ENCODE results near the gene SEPHS2. TPM values are rescaled to one million over a fixed set of nuclear protein-coding genes. Genes with fewer than 3 reads are reported as not detected.

The SEPHS2 gene
- total RNA-seq, 2 donors from 2014 or later: 48.9 to 79.1 TPM

DNA sequence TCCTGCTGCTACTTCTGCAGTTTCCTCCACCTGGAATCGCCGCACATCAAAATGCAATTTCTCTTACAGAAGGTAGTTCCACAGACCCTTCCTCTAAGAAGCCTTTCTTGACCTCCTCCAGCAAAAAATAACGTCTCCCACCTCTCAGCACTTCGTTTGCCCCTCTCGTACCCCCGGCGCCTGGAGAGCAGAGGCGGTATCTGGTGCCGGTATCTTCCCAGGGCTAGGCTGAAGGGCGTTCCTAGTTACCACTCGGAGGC is 16.3 kb downstream of the SEPHS2 start:
- H3K4me3 Mint-ChIP-seq: no peak overlapping the region
- peaks cover 22% of the 10 kb centered on the region for H3K36me3 Mint-ChIP-seq (ENCODE audit: low read depth)
- no peaks in the 10 kb centered on the region for H3K9me3 Mint-ChIP-seq
- H3K27me3 Mint-ChIP-seq: no peaks in the 10 kb centered on the region
- no peak for ATAC-seq (replicated peaks)
- no peak overlapping the region for H3K27ac Mint-ChIP-seq
- H3K4me1 Mint-ChIP-seq: peaks cover 17% of the 10 kb centered on the region

DNA sequence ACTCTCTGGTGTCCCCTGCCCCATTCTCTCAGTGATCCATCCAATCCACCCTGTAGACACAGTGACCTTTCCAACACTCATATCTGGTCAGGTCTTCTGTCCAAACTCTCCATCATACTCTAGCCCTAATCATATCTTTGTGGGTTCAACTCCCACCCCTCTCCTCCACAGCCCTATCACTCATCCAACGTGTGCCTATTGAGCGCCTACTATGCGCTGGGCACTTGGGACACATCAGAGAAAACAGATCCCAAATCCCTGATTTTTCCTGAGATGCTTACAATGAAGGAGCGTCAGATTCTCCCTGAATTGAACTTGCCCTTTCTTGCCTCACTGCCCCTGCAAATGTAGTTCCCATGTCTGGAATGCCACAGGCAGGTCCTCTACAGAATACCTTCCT is 17.6 kb downstream of the SEPHS2 start:
- no peak for ATAC-seq (replicated peaks)
- no peaks in the 10 kb centered on the region for H3K9me3 Mint-ChIP-seq
- H3K4me3 Mint-ChIP-seq: no peak overlapping the region
- H3K27ac Mint-ChIP-seq: peak overlapping the region; percentile 8
- H3K36me3 Mint-ChIP-seq (ENCODE audit: low read depth): peaks cover 35% of the 10 kb centered on the region
- peaks cover 11% of the 10 kb centered on the region for H3K4me1 Mint-ChIP-seq
- H3K27me3 Mint-ChIP-seq: no peaks in the 10 kb centered on the region

GRCh38 chr16:30421010-30421409 is 24.7 kb downstream of the SEPHS2 start:
- H3K36me3 Mint-ChIP-seq (ENCODE audit: low read depth): peaks cover 83% of the 10 kb centered on the region
- H3K9me3 Mint-ChIP-seq: no peaks in the 10 kb centered on the region
- peaks cover 22% of the 10 kb centered on the region for H3K4me1 Mint-ChIP-seq
- ATAC-seq (replicated peaks): no peak
- H3K27me3 Mint-ChIP-seq: no peaks in the 10 kb centered on the region
- H3K4me3 Mint-ChIP-seq: no peak overlapping the region
- peak overlapping the region; percentile 4 for H3K27ac Mint-ChIP-seq

- no peaks in the 10 kb centered on the region for H3K27me3 Mint-ChIP-seq
- H3K4me1 Mint-ChIP-seq: peaks cover 20% of the 10 kb centered on the region
- no peaks in the 10 kb centered on the region for H3K9me3 Mint-ChIP-seq
- H3K4me3 Mint-ChIP-seq: peak overlapping the region; percentile 52
- H3K36me3 Mint-ChIP-seq (ENCODE audit: low read depth): peaks cover 77% of the 10 kb centered on the region
- H3K27ac Mint-ChIP-seq: peak overlapping the region; percentile 36
- ATAC-seq (replicated peaks): no peak
These were observed 27.1 kb downstream of the SEPHS2 start for GRCh38 chr16:30418350-30419181.

DNA sequence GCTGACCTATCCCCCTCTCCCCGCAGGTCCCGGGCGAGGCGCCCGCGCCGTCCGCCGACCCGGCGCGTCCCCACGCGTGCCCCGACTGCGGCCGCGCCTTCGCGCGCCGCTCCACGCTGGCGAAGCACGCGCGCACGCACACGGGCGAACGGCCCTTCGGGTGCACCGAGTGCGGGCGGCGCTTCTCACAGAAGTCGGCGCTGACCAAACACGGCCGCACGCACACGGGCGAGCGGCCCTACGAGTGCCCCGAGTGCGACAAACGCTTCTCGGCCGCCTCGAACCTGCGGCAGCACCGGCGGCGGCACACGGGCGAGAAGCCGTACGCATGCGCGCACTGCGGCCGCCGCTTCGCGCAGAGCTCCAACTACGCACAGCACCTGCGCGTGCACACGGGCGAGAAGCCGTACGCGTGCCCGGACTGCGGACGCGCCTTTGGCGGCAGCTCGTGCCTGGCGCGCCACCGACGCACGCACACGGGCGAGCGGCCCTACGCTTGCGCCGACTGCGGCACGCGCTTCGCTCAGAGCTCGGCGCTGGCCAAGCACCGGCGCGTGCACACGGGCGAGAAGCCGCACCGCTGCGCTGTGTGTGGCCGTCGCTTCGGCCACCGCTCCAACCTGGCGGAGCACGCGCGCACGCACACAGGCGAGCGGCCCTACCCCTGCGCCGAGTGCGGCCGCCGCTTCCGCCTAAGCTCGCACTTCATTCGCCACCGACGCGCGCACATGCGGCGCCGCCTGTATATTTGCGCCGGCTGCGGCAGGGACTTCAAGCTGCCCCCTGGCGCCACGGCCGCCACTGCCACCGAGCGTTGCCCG is 27.9 kb downstream of the SEPHS2 start:
- peak; percentile 93 for ATAC-seq (replicated peaks)
- peaks cover 75% of the 10 kb centered on the region for H3K36me3 Mint-ChIP-seq (ENCODE audit: low read depth)

GRCh38 chr16:30416624-30417528 is 28.8 kb downstream of the SEPHS2 start:
- ATAC-seq (replicated peaks): no peak
- no peaks in the 10 kb centered on the region for H3K27me3 Mint-ChIP-seq
- no peaks in the 10 kb centered on the region for H3K9me3 Mint-ChIP-seq
- peak overlapping the region; percentile 63 for H3K4me3 Mint-ChIP-seq
- H3K36me3 Mint-ChIP-seq (ENCODE audit: low read depth): peaks cover 75% of the 10 kb centered on the region
- peaks cover 24% of the 10 kb centered on the region for H3K4me1 Mint-ChIP-seq
- H3K27ac Mint-ChIP-seq: no peak overlapping the region

More for the DNA sequence above, 27.9 kb downstream of the SEPHS2 start:
- H3K9me3 Mint-ChIP-seq: no peaks in the 10 kb centered on the region
- H3K27ac Mint-ChIP-seq: no peak overlapping the region
- H3K27me3 Mint-ChIP-seq: no peaks in the 10 kb centered on the region
- H3K4me3 Mint-ChIP-seq: peak overlapping the region; percentile 63
- H3K4me1 Mint-ChIP-seq: peaks cover 20% of the 10 kb centered on the region

- peaks cover 26% of the 10 kb centered on the region for H3K4me1 Mint-ChIP-seq
- no peak overlapping the region for H3K27ac Mint-ChIP-seq
- peak overlapping the region; percentile 63 for H3K4me3 Mint-ChIP-seq
- H3K27me3 Mint-ChIP-seq: no peaks in the 10 kb centered on the region
- peaks cover 75% of the 10 kb centered on the region for H3K36me3 Mint-ChIP-seq (ENCODE audit: low read depth)
- ATAC-seq (replicated peaks): no peak
- no peaks in the 10 kb centered on the region for H3K9me3 Mint-ChIP-seq
These were observed 29.5 kb downstream of the SEPHS2 start for GRCh38 chr16:30416047-30416603.

GRCh38 chr16:30414159-30414558 is 31.5 kb downstream of the SEPHS2 start:
- H3K27ac Mint-ChIP-seq: no peak overlapping the region
- H3K4me3 Mint-ChIP-seq: no peak overlapping the region
- peaks cover 71% of the 10 kb centered on the region for H3K36me3 Mint-ChIP-seq (ENCODE audit: low read depth)
- H3K4me1 Mint-ChIP-seq: peaks cover 25% of the 10 kb centered on the region
- H3K27me3 Mint-ChIP-seq: no peaks in the 10 kb centered on the region
- no peak for ATAC-seq (replicated peaks)
- H3K9me3 Mint-ChIP-seq: no peaks in the 10 kb centered on the region

- H3K27me3 Mint-ChIP-seq: no peaks in the 10 kb centered on the region
- H3K4me1 Mint-ChIP-seq: peaks cover 28% of the 10 kb centered on the region
- H3K9me3 Mint-ChIP-seq: no peaks in the 10 kb centered on the region
- H3K4me3 Mint-ChIP-seq: no peak overlapping the region
- peaks cover 62% of the 10 kb centered on the region for H3K36me3 Mint-ChIP-seq (ENCODE audit: low read depth)
- no peak overlapping the region for H3K27ac Mint-ChIP-seq
- ATAC-seq (replicated peaks): no peak
These were observed 32.4 kb downstream of the SEPHS2 start for GRCh38 chr16:30413112-30413806.

DNA sequence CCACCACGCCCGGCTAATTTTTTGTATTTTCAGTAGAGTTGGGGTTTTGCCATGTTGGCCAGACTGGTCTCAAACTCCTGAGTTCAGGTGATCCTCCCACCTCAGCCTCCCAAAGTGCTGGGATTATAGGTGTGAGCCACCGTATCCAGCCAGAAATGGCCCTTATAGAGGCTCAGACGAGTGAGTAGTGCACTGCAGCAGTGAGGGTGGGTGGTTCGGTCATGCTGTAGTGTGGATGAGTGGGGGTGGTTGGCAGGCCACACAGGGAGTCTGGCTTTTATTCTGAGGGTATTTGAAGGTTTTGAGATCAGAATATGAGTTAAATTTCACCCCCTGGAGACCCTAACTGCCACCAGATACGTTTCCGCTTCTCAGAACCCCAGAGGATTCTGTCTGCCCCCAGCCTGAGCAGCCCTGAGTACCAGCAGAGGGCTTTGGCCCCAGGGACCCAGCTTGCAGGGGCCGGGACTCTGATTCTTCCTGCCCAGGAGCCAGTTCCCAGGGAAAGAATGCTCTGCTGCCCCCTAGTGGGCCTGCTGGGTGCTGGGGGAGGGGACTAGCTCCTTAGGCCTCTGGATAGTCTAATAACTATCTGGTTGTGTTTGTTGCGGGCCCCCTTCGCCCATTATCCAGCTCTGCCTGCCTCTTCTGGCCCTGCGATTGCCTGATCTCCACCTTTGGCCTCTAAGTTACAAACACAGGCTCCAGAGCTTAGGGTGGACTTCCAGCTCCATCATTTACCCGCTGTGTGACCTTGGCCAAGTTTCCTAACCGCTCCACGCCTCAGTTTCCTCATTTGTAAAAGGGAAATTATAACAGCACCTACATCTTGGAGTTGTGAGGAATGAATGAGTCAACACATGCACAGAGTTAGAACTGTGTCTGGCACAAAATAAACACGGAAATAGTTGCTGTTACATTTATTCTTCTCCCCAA is 36.3 kb downstream of the SEPHS2 start:
- Mint-ChIP-seq H3K9me3 (no peaks in the 10 kb centered on the region), H3K27me3 (no peaks in the 10 kb centered on the region), H3K36me3 (ENCODE audit: low read depth) (peaks cover 41% of the 10 kb centered on the region), H3K4me1 (peaks cover 16% of the 10 kb centered on the region), H3K27ac (no peak overlapping the region), H3K4me3 (peak overlapping the region; percentile 90)
- peak; percentile 59 for ATAC-seq (replicated peaks)

DNA sequence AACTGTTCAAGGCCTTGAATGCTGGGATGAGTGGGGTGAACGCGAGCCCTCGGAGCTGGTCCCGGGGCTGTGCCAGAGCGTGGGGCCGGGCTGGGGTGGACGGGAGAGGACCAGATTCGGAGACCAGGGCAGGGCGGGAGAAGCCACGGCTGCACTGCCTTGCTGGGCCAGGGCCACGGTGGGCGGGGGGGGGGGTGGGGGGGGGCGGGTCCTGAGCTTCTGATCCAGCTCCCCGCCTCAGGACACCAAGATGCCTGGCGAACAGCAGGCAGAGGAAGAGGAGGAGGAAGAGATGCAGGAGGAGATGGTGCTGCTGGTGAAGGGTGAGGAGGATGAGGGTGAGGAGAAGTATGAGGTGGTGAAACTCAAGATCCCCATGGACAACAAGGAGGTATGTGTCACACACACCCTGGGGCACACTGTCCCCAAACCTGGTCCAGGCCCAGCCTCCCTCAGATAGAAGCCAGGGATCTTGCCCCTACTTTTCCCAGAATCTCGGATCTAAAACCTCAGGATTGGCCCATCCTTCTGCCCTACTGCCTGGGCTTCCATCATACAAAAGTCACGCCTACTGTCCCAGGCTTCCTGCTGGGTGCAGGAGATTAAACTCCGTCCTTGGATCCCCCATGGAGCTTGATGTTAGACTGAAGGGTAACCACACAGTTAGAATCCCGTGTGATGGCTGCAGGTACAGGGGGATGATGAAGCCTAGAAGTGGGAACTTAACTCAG is 37.7 kb downstream of the SEPHS2 start:
- Mint-ChIP-seq H3K9me3 (no peaks in the 10 kb centered on the region), H3K27me3 (no peaks in the 10 kb centered on the region), H3K27ac (peak overlapping the region; percentile 50), H3K4me3 (peak overlapping the region; percentile 90), H3K4me1 (peaks cover 16% of the 10 kb centered on the region), H3K36me3 (ENCODE audit: low read depth) (peaks cover 28% of the 10 kb centered on the region)
- no peak for ATAC-seq (replicated peaks)

DNA sequence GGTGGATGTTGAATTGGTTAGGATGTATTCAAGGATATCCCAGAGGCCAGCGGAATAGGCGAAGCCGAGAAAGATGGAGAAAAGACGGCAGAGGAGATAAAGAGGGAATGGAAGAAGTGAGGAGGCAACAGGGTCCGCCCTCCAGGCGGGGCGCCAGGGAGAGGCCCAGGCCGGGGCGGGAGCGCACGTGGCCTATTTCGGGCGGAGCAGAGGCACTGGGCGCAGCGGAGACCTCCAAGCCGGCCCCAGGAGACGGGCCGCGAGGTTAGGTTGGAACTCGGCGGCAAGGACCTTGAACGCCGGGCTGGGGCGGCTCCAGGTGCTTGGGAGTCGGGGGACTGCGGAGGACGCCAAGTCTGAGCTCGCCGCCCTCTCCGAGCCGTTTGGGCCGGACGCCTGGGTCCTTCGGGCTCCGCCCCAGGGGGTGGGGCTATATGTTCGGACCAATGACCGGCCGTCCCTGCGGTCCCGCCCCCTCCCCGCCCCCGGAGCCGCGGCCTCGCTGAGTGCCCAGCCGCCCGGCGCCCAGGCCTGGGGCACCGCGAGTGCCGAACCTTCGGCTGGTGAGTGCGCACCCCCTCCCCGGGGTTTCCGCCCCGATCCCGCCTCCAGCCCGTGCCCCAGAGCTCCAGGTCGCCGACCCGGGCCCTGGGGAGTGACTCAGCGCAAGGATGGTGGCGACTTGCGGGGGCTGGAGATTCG is 38.4 kb downstream of the SEPHS2 start, which contains the start of gene ZNF771:
Gene ZNF771 (plus strand): TSS at position 505 of the 702 bp plus-strand sequence. CDS start 448 bp downstream, outside the sequence.
- ATAC-seq (replicated peaks): peak; percentile 91
- peaks cover 15% of the 10 kb centered on the region for H3K4me1 Mint-ChIP-seq
- peak within 1 kb of the TSS; percentile 83 for H3K27ac Mint-ChIP-seq
- peaks cover 21% of the 10 kb centered on the region for H3K36me3 Mint-ChIP-seq (ENCODE audit: low read depth)
- H3K9me3 Mint-ChIP-seq: no peaks in the 10 kb centered on the region
- peak within 1 kb of the TSS; percentile 90 for H3K4me3 Mint-ChIP-seq
- H3K27me3 Mint-ChIP-seq: no peaks in the 10 kb centered on the region

Data from activated T-helper 17 cell treated with anti-CD3 and anti-CD28 coated beads, Interleukin-2, amount 50 U/mL, for 72 hours (primary cell).